Globus pallidus (tissue), 1 donor: ENCODE measurements around the gene ZFYVE21.
"Not testable (repeated sequence)": the region's sequence is repeated elsewhere in the genome, so short reads cannot be mapped to it uniquely, and the experiment has no call there.

ENCODE experiments used
- DNase-seq: peaks from one replicate; pipeline ENCODE4 v3.0.0-alpha.2; 2015; ENCODE audit warnings: low spot score

Gene ZFYVE21

GRCh38 chr14:103763730-103764488 is 48.3 kb downstream of the ZFYVE21 start:
- no peak for DNase-seq

- no peak for DNase-seq
Observed at GRCh38 chr14:103765526-103765925, 49.9 kb downstream of the ZFYVE21 start.

GRCh38 chr14:103767336-103767894 is 51.8 kb downstream of the ZFYVE21 start:
- no peak for DNase-seq

GRCh38 chr14:103770500-103770899 is 54.9 kb downstream of the ZFYVE21 start:
- no peak for DNase-seq

GRCh38 chr14:103770902-103771301 is 55.3 kb downstream of the ZFYVE21 start:
- no peak for DNase-seq

- no peak for DNase-seq
Observed at GRCh38 chr14:103772078-103772712, 56.6 kb downstream of the ZFYVE21 start.

GRCh38 chr14:103773521-103773920 is 57.9 kb downstream of the ZFYVE21 start:
- DNase-seq, result no peak

- DNase-seq, result peak; percentile 46
Observed at GRCh38 chr14:103775506-103775905, 59.9 kb downstream of the ZFYVE21 start.

- not testable (repeated sequence) for DNase-seq
Observed at GRCh38 chr14:103776319-103776718, 60.7 kb downstream of the ZFYVE21 start.

GRCh38 chr14:103782376-103782775 is 66.8 kb downstream of the ZFYVE21 start:
- DNase-seq, result no peak
